ENCODE measurements around the gene MYO15B. TPM values are rescaled to one million over a fixed set of nuclear protein-coding genes. Genes with fewer than 3 reads are reported as not detected.

Gene MYO15B
- polyA plus RNA-seq, 10 donors = 56.0 to 140 (median 100) TPM

- DNase-seq = no peak
These were observed 8.9 kb downstream of the MYO15B start for GRCh38 chr17:75596320-75597087.

GRCh38 chr17:75601057-75601987 is 13.7 kb downstream of the MYO15B start:
- no peak for DNase-seq

- no peak for DNase-seq
These were observed 15.0 kb downstream of the MYO15B start for GRCh38 chr17:75602644-75603043.

GRCh38 chr17:75603123-75603522 is 15.5 kb downstream of the MYO15B start:
- no peak for DNase-seq

- no peak for DNase-seq
These were observed 16.6 kb downstream of the MYO15B start for GRCh38 chr17:75604034-75604695.

GRCh38 chr17:75605790-75606189 is 18.2 kb downstream of the MYO15B start:
- DNase-seq = no peak

- DNase-seq = no peak
These were observed 19.5 kb downstream of the MYO15B start for GRCh38 chr17:75607086-75607485.

GRCh38 chr17:75610103-75610984 is 22.7 kb downstream of the MYO15B start:
- no peak for DNase-seq

- DNase-seq = no peak
These were observed 24.3 kb downstream of the MYO15B start for GRCh38 chr17:75611851-75612429.

- no peak for DNase-seq
These were observed 25.5 kb downstream of the MYO15B start for GRCh38 chr17:75612906-75613626.

GRCh38 chr17:75614006-75614405 is 26.4 kb downstream of the MYO15B start:
- DNase-seq = no peak

- no peak for DNase-seq
These were observed 27.1 kb downstream of the MYO15B start for GRCh38 chr17:75614556-75615270.

- no peak for DNase-seq
These were observed 27.7 kb downstream of the MYO15B start for GRCh38 chr17:75615301-75615700.

GRCh38 chr17:75616521-75617122 is 29.0 kb downstream of the MYO15B start:
- DNase-seq = no peak

GRCh38 chr17:75617218-75617617 is 29.6 kb downstream of the MYO15B start:
- DNase-seq = no peak

- DNase-seq = no peak
These were observed 30.1 kb downstream of the MYO15B start for GRCh38 chr17:75617675-75618074.

GRCh38 chr17:75619506-75620431 is 32.2 kb downstream of the MYO15B start:
- no peak for DNase-seq

GRCh38 chr17:75621489-75621888 is 33.9 kb downstream of the MYO15B start:
- DNase-seq = no peak

Measured in muscle of back (tissue), 11 donors.